ENCODE measurements around the gene TSHZ1. TPM values are rescaled to one million over a fixed set of nuclear protein-coding genes. Genes with fewer than 3 reads are reported as not detected.

The TSHZ1 gene
- polyA plus RNA-seq, 1 donor, result 34.7 TPM

GRCh38 chr18:75230163-75231052 lies 19.8 kb downstream of the TSHZ1 start:
- Histone ChIP-seq H3K27me3 (ENCODE audit: control insufficient read depth, insufficient read depth, low read length) (no peaks in the 10 kb centered on the region), H3K27ac (ENCODE audit: low read length) (no peak overlapping the region), H3K36me3 (ENCODE audit: control insufficient read depth, insufficient read depth, low read length) (peaks cover 16% of the 10 kb centered on the region), H3K4me1 (ENCODE audit: control insufficient read depth, insufficient read depth, low read length) (peaks cover 33% of the 10 kb centered on the region), H3K4me3 (ENCODE audit: low read length) (no peak overlapping the region), H3K9me3 (ENCODE audit: control insufficient read depth, low read depth, low read length) (no peaks in the 10 kb centered on the region)
- no peak for DNase-seq
- WGBS (ENCODE audit: insufficient coverage, low lambda C conversion rate), result no CpG with 5 or more reads among the region's 17 CpGs

GRCh38 chr18:75231053-75231406 lies 20.4 kb downstream of the TSHZ1 start:
- whole genome bisulfite sequencing (ENCODE audit: insufficient coverage, low lambda C conversion rate), result no CpG with 5 or more reads among the region's 5 CpGs
- Histone ChIP-seq H3K36me3 (ENCODE audit: control insufficient read depth, insufficient read depth, low read length) (peaks cover 20% of the 10 kb centered on the region), H3K27me3 (ENCODE audit: control insufficient read depth, insufficient read depth, low read length) (no peaks in the 10 kb centered on the region), H3K27ac (ENCODE audit: low read length) (no peak overlapping the region), H3K9me3 (ENCODE audit: control insufficient read depth, low read depth, low read length) (no peaks in the 10 kb centered on the region), H3K4me3 (ENCODE audit: low read length) (no peak overlapping the region), H3K4me1 (ENCODE audit: control insufficient read depth, insufficient read depth, low read length) (peaks cover 27% of the 10 kb centered on the region)
- no peak for DNase-seq

- Histone ChIP-seq H3K4me1 (ENCODE audit: control insufficient read depth, insufficient read depth, low read length) (peaks cover 2% of the 10 kb centered on the region), H3K27ac (ENCODE audit: low read length) (no peak overlapping the region), H3K9me3 (ENCODE audit: control insufficient read depth, low read depth, low read length) (peaks cover 2% of the 10 kb centered on the region), H3K36me3 (ENCODE audit: control insufficient read depth, insufficient read depth, low read length) (peaks cover 23% of the 10 kb centered on the region), H3K27me3 (ENCODE audit: control insufficient read depth, insufficient read depth, low read length) (no peaks in the 10 kb centered on the region), H3K4me3 (ENCODE audit: low read length) (no peak overlapping the region)
- no CpG with 5 or more reads among the region's 12 CpGs for WGBS (ENCODE audit: insufficient coverage, low lambda C conversion rate)
- no peak for DNase-seq
Observed at GRCh38 chr18:75234901-75235300, 24.3 kb downstream of the TSHZ1 start.

GRCh38 chr18:75235896-75236295 lies 25.3 kb downstream of the TSHZ1 start:
- Histone ChIP-seq H3K9me3 (ENCODE audit: control insufficient read depth, low read depth, low read length) (peaks cover 2% of the 10 kb centered on the region), H3K36me3 (ENCODE audit: control insufficient read depth, insufficient read depth, low read length) (peaks cover 20% of the 10 kb centered on the region), H3K27ac (ENCODE audit: low read length) (no peak overlapping the region), H3K4me1 (ENCODE audit: control insufficient read depth, insufficient read depth, low read length) (no peaks in the 10 kb centered on the region), H3K4me3 (ENCODE audit: low read length) (no peak overlapping the region), H3K27me3 (ENCODE audit: control insufficient read depth, insufficient read depth, low read length) (no peaks in the 10 kb centered on the region)
- WGBS (ENCODE audit: insufficient coverage, low lambda C conversion rate), result 100% methylated on average over 2 of the region's 13 CpGs
- DNase-seq, result no peak

- Histone ChIP-seq H3K4me1 (ENCODE audit: control insufficient read depth, insufficient read depth, low read length) (no peaks in the 10 kb centered on the region), H3K27ac (ENCODE audit: low read length) (no peak overlapping the region), H3K9me3 (ENCODE audit: control insufficient read depth, low read depth, low read length) (peaks cover 8% of the 10 kb centered on the region), H3K4me3 (ENCODE audit: low read length) (no peak overlapping the region), H3K27me3 (ENCODE audit: control insufficient read depth, insufficient read depth, low read length) (no peaks in the 10 kb centered on the region), H3K36me3 (ENCODE audit: control insufficient read depth, insufficient read depth, low read length) (peaks cover 20% of the 10 kb centered on the region)
- no CpG with 5 or more reads among the region's 13 CpGs for WGBS (ENCODE audit: insufficient coverage, low lambda C conversion rate)
- no peak for DNase-seq
Observed at GRCh38 chr18:75238100-75238499, 27.5 kb downstream of the TSHZ1 start.

GRCh38 chr18:75238786-75239185 lies 28.2 kb downstream of the TSHZ1 start:
- Histone ChIP-seq H3K36me3 (ENCODE audit: control insufficient read depth, insufficient read depth, low read length) (peaks cover 20% of the 10 kb centered on the region), H3K4me3 (ENCODE audit: low read length) (no peak overlapping the region), H3K9me3 (ENCODE audit: control insufficient read depth, low read depth, low read length) (peaks cover 8% of the 10 kb centered on the region), H3K27me3 (ENCODE audit: control insufficient read depth, insufficient read depth, low read length) (no peaks in the 10 kb centered on the region), H3K27ac (ENCODE audit: low read length) (no peak overlapping the region), H3K4me1 (ENCODE audit: control insufficient read depth, insufficient read depth, low read length) (no peaks in the 10 kb centered on the region)
- no peak for DNase-seq
- WGBS (ENCODE audit: insufficient coverage, low lambda C conversion rate), result no CpG with 5 or more reads among the region's 10 CpGs

- Histone ChIP-seq H3K9me3 (ENCODE audit: control insufficient read depth, low read depth, low read length) (peaks cover 8% of the 10 kb centered on the region), H3K4me1 (ENCODE audit: control insufficient read depth, insufficient read depth, low read length) (no peaks in the 10 kb centered on the region), H3K27me3 (ENCODE audit: control insufficient read depth, insufficient read depth, low read length) (no peaks in the 10 kb centered on the region), H3K36me3 (ENCODE audit: control insufficient read depth, insufficient read depth, low read length) (peaks cover 16% of the 10 kb centered on the region), H3K27ac (ENCODE audit: low read length) (no peak overlapping the region), H3K4me3 (ENCODE audit: low read length) (no peak overlapping the region)
- 0% methylated on average over 1 of the region's 10 CpGs for WGBS (ENCODE audit: insufficient coverage, low lambda C conversion rate)
- peak in 1 of 2 donors; percentile 37 for DNase-seq
Observed at GRCh38 chr18:75240433-75240832, 29.8 kb downstream of the TSHZ1 start.

GRCh38 chr18:75241705-75242104 lies 31.1 kb downstream of the TSHZ1 start:
- DNase-seq, result no peak
- WGBS (ENCODE audit: insufficient coverage, low lambda C conversion rate), result no CpG with 5 or more reads among the region's 1 CpG

GRCh38 chr18:75244351-75245313 lies 34.0 kb downstream of the TSHZ1 start:
- Histone ChIP-seq H3K27ac (ENCODE audit: low read length) (no peak overlapping the region), H3K4me1 (ENCODE audit: control insufficient read depth, insufficient read depth, low read length) (peaks cover 24% of the 10 kb centered on the region), H3K9me3 (ENCODE audit: control insufficient read depth, low read depth, low read length) (peaks cover 5% of the 10 kb centered on the region), H3K27me3 (ENCODE audit: control insufficient read depth, insufficient read depth, low read length) (no peaks in the 10 kb centered on the region), H3K36me3 (ENCODE audit: control insufficient read depth, insufficient read depth, low read length) (peaks cover 4% of the 10 kb centered on the region), H3K4me3 (ENCODE audit: low read length) (no peak overlapping the region)
- no CpG with 5 or more reads among the region's 19 CpGs for WGBS (ENCODE audit: insufficient coverage, low lambda C conversion rate)
- DNase-seq, result peak in 1 of 2 donors; percentile 32

More at GRCh38 chr18:75241705-75242104, 31.1 kb downstream of the TSHZ1 start:
- no peak overlapping the region for H3K4me3 ChIP-seq (ENCODE audit: low read length)
- no peak overlapping the region for H3K27ac ChIP-seq (ENCODE audit: low read length)
- H3K4me1 ChIP-seq (ENCODE audit: control insufficient read depth, insufficient read depth, low read length), result peaks cover 9% of the 10 kb centered on the region
- peaks cover 10% of the 10 kb centered on the region for H3K36me3 ChIP-seq (ENCODE audit: control insufficient read depth, insufficient read depth, low read length)
- no peaks in the 10 kb centered on the region for H3K27me3 ChIP-seq (ENCODE audit: control insufficient read depth, insufficient read depth, low read length)
- H3K9me3 ChIP-seq (ENCODE audit: control insufficient read depth, low read depth, low read length), result peaks cover 8% of the 10 kb centered on the region

Data from large intestine (tissue), 3 donors.